SK-N-SH (cell line): ENCODE measurements around the gene AGAP1. TPM values are rescaled to one million over a fixed set of nuclear protein-coding genes. Genes with fewer than 3 reads are reported as not detected.

Experiments
- CTCF ChIA-PET: fragments of 300-600, 350-600 bp; formaldehyde crosslinking; extraction: SDS; loops from one replicate; lab custom pipeline; 2021; lab: Yijun Ruan, JAX
- POLR2A ChIA-PET: fragments of 350-600 bp; sonication (Branson Sonifier 250); formaldehyde crosslinking; extraction: SDS; loops from one replicate; lab custom pipeline; 2020; ENCODE audit warnings: antibody characterized with exemption, inconsistent platforms; lab: Yijun Ruan, JAX
- DNase-seq: peaks from one replicate; pipeline ENCODE4 v3.0.0; 2012
- H2AFZ ChIP-seq: fragments of 200-600 bp; sonication (generic); 2 replicates; pipeline ENCODE4 v1.8.1; 2016; ENCODE audit warnings: antibody characterized with exemption, mild to moderate bottlenecking, low read depth
- H3F3A ChIP-seq: fragments of 200-600 bp; sonication (generic); replicated peaks from 2 replicates; pipeline ENCODE3; 2016; ENCODE audit warnings: antibody characterized with exemption, mild to moderate bottlenecking; ENCODE audit not compliant: insufficient read depth
- H3K27ac ChIP-seq, 2 experiments: fragments of 200-500 bp in 1 of 2; fragments of 200-600 bp in 1 of 2; sonication (Bioruptor generic) in 1 of 2; sonication (generic), shearing (Covaris generic) in 1 of 2; 2 replicates each; pipeline versions ENCODE4 v1.5.1 to v1.6.1; 2014 to 2016; ENCODE audit warnings: low read depth in 2 of 2, inconsistent platforms in 1 of 2, low read length in 1 of 2, mild to moderate bottlenecking in 1 of 2, mixed read lengths in 1 of 2
- H3K27me3 ChIP-seq: fragments of 200-600 bp; sonication (generic), shearing (Covaris generic); 2 replicates; pipeline ENCODE4 v1.6.1; 2016; ENCODE audit warnings: mixed run types; ENCODE audit not compliant: insufficient read depth
- H3K36me3 ChIP-seq, 2 experiments: fragments of 200-500 bp in 1 of 2; fragments of 200-600 bp in 1 of 2; sonication (Bioruptor generic) in 1 of 2; sonication (generic) in 1 of 2; replicated peaks in 1 of 2; 2 replicates each; pipeline versions ENCODE3 to v1.5.1; 2014 to 2016; ENCODE audit warnings: low read length in 1 of 2, mild to moderate bottlenecking in 1 of 2; ENCODE audit not compliant: insufficient read depth in 2 of 2, control insufficient read depth in 1 of 2
- H3K4me1 ChIP-seq, 2 experiments: fragments of 200-500 bp in 1 of 2; fragments of 200-600 bp in 1 of 2; sonication (Bioruptor generic) in 1 of 2; sonication (generic), shearing (Covaris generic) in 1 of 2; 2 replicates each; pipeline versions ENCODE4 v1.5.1 to v1.6.1; 2014 to 2016; ENCODE audit warnings: low read depth in 1 of 2, low read length in 1 of 2, mixed run types in 1 of 2; ENCODE audit not compliant: insufficient read depth in 2 of 2, control insufficient read depth in 1 of 2
- H3K4me2 ChIP-seq: fragments of 200-600 bp; sonication (generic), shearing (Covaris generic); 2 replicates; pipeline ENCODE4 v1.6.1; 2017; ENCODE audit warnings: mixed run types
- H3K4me3 ChIP-seq, 2 experiments: fragments of 200-500 bp in 1 of 2; fragments of 200-600 bp in 1 of 2; sonication (Bioruptor generic) in 1 of 2; sonication (generic), shearing (Covaris generic) in 1 of 2; 2 replicates each; pipeline versions ENCODE4 v1.5.1 to v1.8.1; 2014 to 2016; ENCODE audit warnings: low read depth in 2 of 2, inconsistent platforms in 1 of 2, low read length in 1 of 2, mild to moderate bottlenecking in 1 of 2, mixed read lengths in 1 of 2, moderate library complexity in 1 of 2
- H3K79me2 ChIP-seq: fragments of 200-600 bp; sonication (generic); 2 replicates; pipeline ENCODE4 v1.8.1; 2017; ENCODE audit warnings: mild to moderate bottlenecking; ENCODE audit not compliant: insufficient read depth
- H3K9ac ChIP-seq: fragments of 200-600 bp; sonication (generic); 2 replicates; pipeline ENCODE4 v1.6.1; 2017; ENCODE audit warnings: mixed run types
- H3K9me2 ChIP-seq: fragments of 200-600 bp; sonication (generic); 2 replicates; pipeline ENCODE4 v1.6.1; 2017; ENCODE audit warnings: mixed run types
- H3K9me3 ChIP-seq: fragments of 200-600 bp; sonication (generic); 2 replicates; pipeline ENCODE4 v1.6.1; 2017; ENCODE audit warnings: mixed run types, mild to moderate bottlenecking, moderate library complexity
- H4K20me1 ChIP-seq: fragments of 200-600 bp; sonication (generic); 2 replicates; pipeline ENCODE4 v1.6.1; 2017; ENCODE audit warnings: mild to moderate bottlenecking, mixed run types; ENCODE audit not compliant: insufficient read depth
- CTCF ChIP-seq: fragments of 200-600 bp; sonication (generic); IDR thresholded peaks from 2 replicates; pipeline ENCODE4 v1.6.1; 2017; ENCODE audit warnings: antibody characterized with exemption, mild to moderate bottlenecking, moderate library complexity
- ELF1 ChIP-seq: IDR thresholded peaks from 2 replicates; pipeline ENCODE4 v1.4.0; 2012
- FOSL2 ChIP-seq: IDR thresholded peaks from 2 replicates; pipeline ENCODE4 v1.4.0; 2012; ENCODE audit warnings: low read depth, mild to moderate bottlenecking, moderate library complexity, borderline replicate concordance
- GABPA ChIP-seq: IDR thresholded peaks from 2 replicates; pipeline ENCODE4 v1.4.0; 2012; ENCODE audit warnings: low read depth, mild to moderate bottlenecking
- MAX ChIP-seq: IDR thresholded peaks from 2 replicates; pipeline ENCODE4 v1.4.0; 2012; ENCODE audit warnings: low read depth
- REST ChIP-seq: IDR thresholded peaks from 2 replicates; pipeline ENCODE4 v1.6.1; 2012; ENCODE audit warnings: mild to moderate bottlenecking, low read depth, low read length, moderate library complexity
- RFX5 ChIP-seq: IDR thresholded peaks from 2 replicates; pipeline ENCODE4 v1.6.1; 2012; ENCODE audit warnings: mild to moderate bottlenecking, improper control_type of control experiment, low read length
- RXRA ChIP-seq: IDR thresholded peaks from 2 replicates; pipeline ENCODE4 v1.4.0; 2012; ENCODE audit warnings: low read depth, mild to moderate bottlenecking, borderline replicate concordance
- SMC3 ChIP-seq: IDR thresholded peaks from 2 replicates; pipeline ENCODE4 v1.6.1; 2012; ENCODE audit warnings: low read depth, low read length, improper control_type of control experiment
- TCF12 ChIP-seq: IDR thresholded peaks from 2 replicates; pipeline ENCODE4 v1.4.0; 2012
- ZBTB33 ChIP-seq: IDR thresholded peaks from 2 replicates; pipeline ENCODE4 v1.4.0; 2012; ENCODE audit warnings: low read depth, borderline replicate concordance
- WGBS: methylation state at CpG from one replicate; pipeline ENCODE4 v1.1.6; 2017; ENCODE audit warnings: low lambda C conversion rate; 5-methylcytosine and 5-hydroxymethylcytosine counted together
- polyA plus RNA-seq, 3 experiments: library from polyadenylated mRNA; depleted of rRNA; stranded (reverse); fragments of >200 nt; gene quantifications; 2 replicates each; pipeline ENCODE4 v1.2.3, GENCODE V29; 2012

The AGAP1 gene
- polyA plus RNA-seq, 1 of the 3 experiments (the other 2 are of a cell fraction), result 8.8 TPM

- Histone ChIP-seq H3F3A (no peaks in the 10 kb centered on the region), H3K4me1 (peaks cover 0 to 12% of the 10 kb centered on the region in 2 experiments; a peak in 2 of 4 replicates), H3K9me2 (no peaks in the 10 kb centered on the region), H3K79me2 (no peaks in the 10 kb centered on the region), H3K27me3 (peaks cover 52% of the 10 kb centered on the region), H3K27ac (no peak overlapping the region), H3K36me3 (no peaks in the 10 kb centered on the region), H3K9ac (no peak overlapping the region), H3K9me3 (no peaks in the 10 kb centered on the region), H4K20me1 (no peaks in the 10 kb centered on the region), H3K4me3 (peak overlapping the region; percentile 27 to 52), H3K4me2 (peak overlapping the region; percentile 71; the same call in 1 of the 2 replicates), H2AFZ (peak overlapping the region; percentile 70; the same call in 1 of the 2 replicates)
- TF ChIP-seq MAX (no peak), ELF1 (no peak), SMC3 (no peak), ZBTB33 (no peak), RXRA (no peak), FOSL2 (no peak), CTCF (no peak), GABPA (no peak), RFX5 (no peak), REST (no peak), TCF12 (no peak)
- DNase-seq, result peak; percentile 80
- POLR2A ChIA-PET, result no interaction called here
- CTCF ChIA-PET, result interaction anchor here (1.8 to 2.4 kb wide), 2 partner anchors 14 to 399 kb away, joined by 7 to 21 read pairs; no protein-coding TSS in a partner anchor
- WGBS, result 37% methylated on average over 14 of the region's 67 CpGs
Measured at GRCh38 chr2:236164201-236164924, 670.5 kb downstream of the AGAP1 start.
